Measurements from ENCODE around the gene ADAM12. TPM values are rescaled to one million over a fixed set of nuclear protein-coding genes. Genes with fewer than 3 reads are reported as not detected.

Gene ADAM12
- total and polyA plus RNA-seq, 2 experiments from 2014 or later = 0.13 to 0.87 TPM

GRCh38 chr10:126353666-126354065, 34.6 kb downstream of the ADAM12 start:
- no peak overlapping the region for H3K4me3 Mint-ChIP-seq
- DNase-seq (ENCODE audit: low spot score) (no peak), ATAC-seq (no peak)
- H3K4me2 ChIP-seq = no peak overlapping the region
- no peaks in the 10 kb centered on the region for H3K27me3 Mint-ChIP-seq (ENCODE audit: insufficient read depth, low read depth, poor library complexity)
- H3K36me3 ChIP-seq (ENCODE audit: insufficient read depth) = no peaks in the 10 kb centered on the region
- H3K4me3 ChIP-seq = no peak overlapping the region
- H3K79me2 ChIP-seq (replicated peaks; ENCODE audit: insufficient read depth) = no peaks in the 10 kb centered on the region
- H3K27ac Mint-ChIP-seq = no peak overlapping the region
- H3K9me3 Mint-ChIP-seq = peaks cover 26% of the 10 kb centered on the region
- TF ChIP-seq CREB1 (CRISPR knock-in tag; IDR thresholded peaks at IDR 0.05; ENCODE audit: low read depth) = no peak
- peaks cover 23% of the 10 kb centered on the region for H3K36me3 Mint-ChIP-seq (ENCODE audit: low read depth)
- H3F3A ChIP-seq (replicated peaks; ENCODE audit: low read depth) = no peaks in the 10 kb centered on the region
- H3K4me1 ChIP-seq (ENCODE audit: insufficient read depth) = no peaks in the 10 kb centered on the region
- no peaks in the 10 kb centered on the region for H4K20me1 ChIP-seq (replicated peaks; ENCODE audit: insufficient read depth)
- H3K27me3 ChIP-seq (ENCODE audit: insufficient read depth) = no peaks in the 10 kb centered on the region
- 0 out of 2 replicates have a peak, but pooled peaks cover 5% of the 10 kb centered on the region for H3K9me2 ChIP-seq (ENCODE audit: insufficient read depth)
- H3K27ac ChIP-seq (ENCODE audit: low read depth) = no peak overlapping the region
- no peaks in the 10 kb centered on the region for H3K4me1 Mint-ChIP-seq
- H2AFZ ChIP-seq = no peak overlapping the region

- no peak for DNase-seq (ENCODE audit: low spot score)
- Histone ChIP-seq H3K4me1 (ENCODE audit: insufficient read depth) (no peaks in the 10 kb centered on the region), H3K4me3 (no peak overlapping the region), H3K27me3 (ENCODE audit: insufficient read depth) (no peaks in the 10 kb centered on the region), H3K36me3 (ENCODE audit: insufficient read depth) (no peaks in the 10 kb centered on the region), H4K20me1 (replicated peaks; ENCODE audit: insufficient read depth) (no peaks in the 10 kb centered on the region), H3K27ac (ENCODE audit: low read depth) (no peak overlapping the region), H3K79me2 (replicated peaks; ENCODE audit: insufficient read depth) (no peaks in the 10 kb centered on the region), H3K9me2 (ENCODE audit: insufficient read depth) (0 out of 2 replicates have a peak, but pooled peaks cover 5% of the 10 kb centered on the region), H3F3A (replicated peaks; ENCODE audit: low read depth) (no peaks in the 10 kb centered on the region), H2AFZ (no peak overlapping the region), H3K4me2 (no peak overlapping the region)
- H3K27ac Mint-ChIP-seq = no peak overlapping the region
- no peaks in the 10 kb centered on the region for H3K27me3 Mint-ChIP-seq (ENCODE audit: insufficient read depth, low read depth, poor library complexity)
- peaks cover 13% of the 10 kb centered on the region; the same call in 1 of the 3 replicates for H3K36me3 Mint-ChIP-seq (ENCODE audit: low read depth)
- peaks cover 8% of the 10 kb centered on the region; the same call in 2 of the 3 replicates for H3K4me1 Mint-ChIP-seq
- no peak for ATAC-seq
- TF ChIP-seq, protein P1, sequence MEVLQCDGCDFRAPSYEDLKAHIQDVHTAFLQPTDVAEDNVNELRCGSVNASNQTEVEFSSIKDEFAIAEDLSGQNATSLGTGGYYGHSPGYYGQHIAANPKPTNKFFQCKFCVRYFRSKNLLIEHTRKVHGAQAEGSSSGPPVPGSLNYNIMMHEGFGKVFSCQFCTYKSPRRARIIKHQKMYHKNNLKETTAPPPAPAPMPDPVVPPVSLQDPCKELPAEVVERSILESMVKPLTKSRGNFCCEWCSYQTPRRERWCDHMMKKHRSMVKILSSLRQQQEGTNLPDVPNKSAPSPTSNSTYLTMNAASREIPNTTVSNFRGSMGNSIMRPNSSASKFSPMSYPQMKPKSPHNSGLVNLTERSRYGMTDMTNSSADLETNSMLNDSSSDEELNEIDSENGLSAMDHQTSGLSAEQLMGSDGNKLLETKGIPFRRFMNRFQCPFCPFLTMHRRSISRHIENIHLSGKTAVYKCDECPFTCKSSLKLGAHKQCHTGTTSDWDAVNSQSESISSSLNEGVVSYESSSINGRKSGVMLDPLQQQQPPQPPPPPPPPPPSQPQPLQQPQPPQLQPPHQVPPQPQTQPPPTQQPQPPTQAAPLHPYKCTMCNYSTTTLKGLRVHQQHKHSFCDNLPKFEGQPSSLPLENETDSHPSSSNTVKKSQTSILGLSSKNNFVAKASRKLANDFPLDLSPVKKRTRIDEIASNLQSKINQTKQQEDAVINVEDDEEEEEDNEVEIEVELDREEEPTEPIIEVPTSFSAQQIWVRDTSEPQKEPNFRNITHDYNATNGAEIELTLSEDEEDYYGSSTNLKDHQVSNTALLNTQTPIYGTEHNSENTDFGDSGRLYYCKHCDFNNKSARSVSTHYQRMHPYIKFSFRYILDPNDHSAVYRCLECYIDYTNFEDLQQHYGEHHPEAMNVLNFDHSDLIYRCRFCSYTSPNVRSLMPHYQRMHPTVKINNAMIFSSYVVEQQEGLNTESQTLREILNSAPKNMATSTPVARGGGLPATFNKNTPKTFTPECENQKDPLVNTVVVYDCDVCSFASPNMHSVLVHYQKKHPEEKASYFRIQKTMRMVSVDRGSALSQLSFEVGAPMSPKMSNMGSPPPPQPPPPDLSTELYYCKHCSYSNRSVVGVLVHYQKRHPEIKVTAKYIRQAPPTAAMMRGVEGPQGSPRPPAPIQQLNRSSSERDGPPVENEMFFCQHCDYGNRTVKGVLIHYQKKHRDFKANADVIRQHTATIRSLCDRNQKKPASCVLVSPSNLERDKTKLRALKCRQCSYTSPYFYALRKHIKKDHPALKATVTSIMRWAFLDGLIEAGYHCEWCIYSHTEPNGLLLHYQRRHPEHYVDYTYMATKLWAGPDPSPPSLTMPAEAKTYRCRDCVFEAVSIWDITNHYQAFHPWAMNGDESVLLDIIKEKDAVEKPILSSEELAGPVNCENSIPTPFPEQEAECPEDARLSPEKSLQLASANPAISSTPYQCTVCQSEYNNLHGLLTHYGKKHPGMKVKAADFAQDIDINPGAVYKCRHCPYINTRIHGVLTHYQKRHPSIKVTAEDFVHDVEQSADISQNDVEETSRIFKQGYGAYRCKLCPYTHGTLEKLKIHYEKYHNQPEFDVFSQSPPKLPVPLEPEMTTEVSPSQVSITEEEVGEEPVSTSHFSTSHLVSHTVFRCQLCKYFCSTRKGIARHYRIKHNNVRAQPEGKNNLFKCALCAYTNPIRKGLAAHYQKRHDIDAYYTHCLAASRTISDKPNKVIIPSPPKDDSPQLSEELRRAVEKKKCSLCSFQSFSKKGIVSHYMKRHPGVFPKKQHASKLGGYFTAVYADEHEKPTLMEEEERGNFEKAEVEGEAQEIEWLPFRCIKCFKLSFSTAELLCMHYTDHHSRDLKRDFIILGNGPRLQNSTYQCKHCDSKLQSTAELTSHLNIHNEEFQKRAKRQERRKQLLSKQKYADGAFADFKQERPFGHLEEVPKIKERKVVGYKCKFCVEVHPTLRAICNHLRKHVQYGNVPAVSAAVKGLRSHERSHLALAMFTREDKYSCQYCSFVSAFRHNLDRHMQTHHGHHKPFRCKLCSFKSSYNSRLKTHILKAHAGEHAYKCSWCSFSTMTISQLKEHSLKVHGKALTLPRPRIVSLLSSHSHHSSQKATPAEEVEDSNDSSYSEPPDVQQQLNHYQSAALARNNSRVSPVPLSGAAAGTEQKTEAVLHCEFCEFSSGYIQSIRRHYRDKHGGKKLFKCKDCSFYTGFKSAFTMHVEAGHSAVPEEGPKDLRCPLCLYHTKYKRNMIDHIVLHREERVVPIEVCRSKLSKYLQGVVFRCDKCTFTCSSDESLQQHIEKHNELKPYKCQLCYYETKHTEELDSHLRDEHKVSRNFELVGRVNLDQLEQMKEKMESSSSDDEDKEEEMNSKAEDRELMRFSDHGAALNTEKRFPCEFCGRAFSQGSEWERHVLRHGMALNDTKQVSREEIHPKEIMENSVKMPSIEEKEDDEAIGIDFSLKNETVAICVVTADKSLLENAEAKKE (CRISPR knock-in tag; IDR thresholded peaks at IDR 0.05) = no peak
- no peak for TF ChIP-seq ZNF114 (CRISPR knock-in tag; IDR thresholded peaks at IDR 0.05)
- no peak for TF ChIP-seq CREB1 (CRISPR knock-in tag; IDR thresholded peaks at IDR 0.05; ENCODE audit: low read depth)
- no peak for TF ChIP-seq EZH2 (IDR thresholded peaks at IDR 0.05; ENCODE audit: low read depth, unreplicated experiment)
- no peak for TF ChIP-seq REST (IDR thresholded peaks at IDR 0.05; ENCODE audit: unreplicated experiment)
- no peak for TF ChIP-seq NANOG (IDR thresholded peaks at IDR 0.05; ENCODE audit: borderline replicate concordance)
- no peak for TF ChIP-seq ZNF331 (CRISPR knock-in tag; IDR thresholded peaks at IDR 0.05; ENCODE audit: low read depth)
- no peak for TF ChIP-seq EZH2phosphoT487 (IDR thresholded peaks at IDR 0.05; ENCODE audit: unreplicated experiment)
- TF ChIP-seq STAT1 (IDR thresholded peaks at IDR 0.05; ENCODE audit: unreplicated experiment) = no peak
- H3K4me3 Mint-ChIP-seq = no peak overlapping the region
- H3K9me3 Mint-ChIP-seq = peaks cover 16% of the 10 kb centered on the region
Observed at GRCh38 chr10:126352453-126352852, 35.8 kb downstream of the ADAM12 start.
